Measurements from ENCODE around the gene ATIC. TPM values are rescaled to one million over a fixed set of nuclear protein-coding genes. Genes with fewer than 3 reads are reported as not detected.
A peak's percentile ranks its signal among the peaks of the same experiment; 100 is the strongest.

The ATIC gene
- polyA plus RNA-seq, 3 donors = 20.8 to 32.3 (median 21.6) TPM

GRCh38 chr2:215394102-215394805 lies 82.4 kb downstream of the ATIC start:
- intact Hi-C loops (cut with micrococcal nuclease) = no loop called here
- H3K9ac ChIP-seq (ENCODE audit: insufficient read depth, low read length, poor library complexity, severe bottlenecking) = no peak overlapping the region
- Mint-ChIP-seq H3K27ac (no peak overlapping the region), H3K9me3 (no peaks in the 10 kb centered on the region), H3K4me1 (peaks cover 7% of the 10 kb centered on the region), H3K27me3 (ENCODE audit: low read depth in 3 of 3) (peaks cover 0 to 3% (median 0%) of the 10 kb centered on the region in 3 donors), H3K36me3 (no peaks in the 10 kb centered on the region), H3K4me3 (no peak overlapping the region)
- no peak overlapping the region for H2AFZ ChIP-seq (ENCODE audit: insufficient read depth, low read depth, low read length, poor library complexity, severe bottlenecking)
- no peak for TF ChIP-seq CTCF (IDR thresholded peaks at IDR 0.05)
- H3K9me3 ChIP-seq (replicated peaks in 1 of 2; ENCODE audit: control insufficient read depth in 1 of 2, insufficient read depth in 1 of 2, low read length in 2 of 2) = no peaks in the 10 kb centered on the region
- H3K4me3 ChIP-seq (replicated peaks in 1 of 3; ENCODE audit: low read depth in 2 of 3, low read length in 3 of 3) = no peak overlapping the region
- DNase-seq = no peak
- H3K27me3 ChIP-seq (ENCODE audit: control insufficient read depth in 2 of 2, insufficient read depth in 2 of 2, low read length in 2 of 2) = no peaks in the 10 kb centered on the region
- H3K36me3 ChIP-seq (replicated peaks in 1 of 2; ENCODE audit: control insufficient read depth in 1 of 2, insufficient read depth in 2 of 2, low read length in 2 of 2) = no peaks in the 10 kb centered on the region
- H3K79me2 ChIP-seq (ENCODE audit: insufficient read depth, low read length) = no peaks in the 10 kb centered on the region
- no peak overlapping the region for H3K4me2 ChIP-seq (replicated peaks; ENCODE audit: extremely low read depth, low read length, poor library complexity, severe bottlenecking)
- no peak overlapping the region for H3K27ac ChIP-seq (ENCODE audit: low read depth in 1 of 2, low read length in 2 of 2)
- no peaks in the 10 kb centered on the region for H4K20me1 ChIP-seq (ENCODE audit: insufficient read depth, low read length)
- H3K4me1 ChIP-seq (ENCODE audit: control insufficient read depth in 1 of 2, insufficient read depth in 2 of 2, low read length in 2 of 2) = peaks cover 5 to 9% of the 10 kb centered on the region in 2 donors
- WGBS (ENCODE audit: insufficient coverage) = 100% methylated on average over 2 of the region's 7 CpGs

- Mint-ChIP-seq H3K27me3 (ENCODE audit: low read depth in 3 of 3) (peaks cover 0 to 3% (median 0%) of the 10 kb centered on the region in 3 donors), H3K4me1 (peaks cover 7% of the 10 kb centered on the region), H3K27ac (peak overlapping the region in 1 of 7 donors; percentile 33), H3K36me3 (no peaks in the 10 kb centered on the region), H3K9me3 (no peaks in the 10 kb centered on the region), H3K4me3 (no peak overlapping the region)
- Histone ChIP-seq H3K79me2 (ENCODE audit: insufficient read depth, low read length) (no peaks in the 10 kb centered on the region), H4K20me1 (ENCODE audit: insufficient read depth, low read length) (no peaks in the 10 kb centered on the region), H3K27ac (ENCODE audit: low read depth in 1 of 2, low read length in 2 of 2) (no peak overlapping the region), H3K9me3 (replicated peaks in 1 of 2; ENCODE audit: control insufficient read depth in 1 of 2, insufficient read depth in 1 of 2, low read length in 2 of 2) (no peaks in the 10 kb centered on the region), H2AFZ (ENCODE audit: insufficient read depth, low read depth, low read length, poor library complexity, severe bottlenecking) (no peak overlapping the region), H3K4me2 (replicated peaks; ENCODE audit: extremely low read depth, low read length, poor library complexity, severe bottlenecking) (no peak overlapping the region), H3K9ac (ENCODE audit: insufficient read depth, low read length, poor library complexity, severe bottlenecking) (no peak overlapping the region), H3K4me3 (replicated peaks in 1 of 3; ENCODE audit: low read depth in 2 of 3, low read length in 3 of 3) (no peak overlapping the region), H3K27me3 (ENCODE audit: control insufficient read depth in 2 of 2, insufficient read depth in 2 of 2, low read length in 2 of 2) (no peaks in the 10 kb centered on the region), H3K36me3 (replicated peaks in 1 of 2; ENCODE audit: control insufficient read depth in 1 of 2, insufficient read depth in 2 of 2, low read length in 2 of 2) (no peaks in the 10 kb centered on the region), H3K4me1 (ENCODE audit: control insufficient read depth in 1 of 2, insufficient read depth in 2 of 2, low read length in 2 of 2) (peaks cover 5 to 9% of the 10 kb centered on the region in 2 donors)
- WGBS (ENCODE audit: insufficient coverage) = 83% methylated on average over 1 of the region's 5 CpGs
- intact Hi-C loops (cut with micrococcal nuclease) = no loop called here
- no peak for TF ChIP-seq CTCF (IDR thresholded peaks at IDR 0.05)
- DNase-seq = no peak
Observed at GRCh38 chr2:215395687-215396460, 84.0 kb downstream of the ATIC start.
